Stimulated activated naive CD4-positive, alpha-beta T cell treated with Interleukin-2 at 50 U/mL for 16 hours (primary cell): Measurements from ENCODE around the gene SBF2.
"Not testable (repeated sequence)": the region's sequence is repeated elsewhere in the genome, so short reads cannot be mapped to it uniquely, and the experiment has no call there.

ENCODE experiments used
- DNase-seq: peaks from one replicate; lab custom pipeline; 2025; lab: John Stamatoyannopoulos, UW

SBF2 gene

GRCh38 chr11:10114593-10115404 lies 179.2 kb downstream of the SBF2 start:
- no peak for DNase-seq

GRCh38 chr11:10113852-10114251 lies 180.2 kb downstream of the SBF2 start:
- DNase-seq, result no peak

- DNase-seq, result no peak
Observed at GRCh38 chr11:10109806-10110205, 184.2 kb downstream of the SBF2 start.

- no peak for DNase-seq
Observed at GRCh38 chr11:10108915-10109680, 184.9 kb downstream of the SBF2 start.

- no peak for DNase-seq
Observed at GRCh38 chr11:10107497-10107896, 186.5 kb downstream of the SBF2 start.

GRCh38 chr11:10097615-10098014 lies 196.4 kb downstream of the SBF2 start:
- DNase-seq, result no peak

GRCh38 chr11:10096987-10097386 lies 197.0 kb downstream of the SBF2 start:
- DNase-seq, result no peak

- no peak for DNase-seq
Observed at GRCh38 chr11:10095412-10096208, 198.4 kb downstream of the SBF2 start.

- DNase-seq, result no peak
Observed at GRCh38 chr11:10092426-10092825, 201.6 kb downstream of the SBF2 start.

GRCh38 chr11:10091314-10092045 lies 202.5 kb downstream of the SBF2 start:
- no peak for DNase-seq

GRCh38 chr11:10087923-10088225 lies 206.1 kb downstream of the SBF2 start:
- not testable (repeated sequence) for DNase-seq

GRCh38 chr11:10087186-10087922 lies 206.7 kb downstream of the SBF2 start:
- DNase-seq, result no peak

- no peak for DNase-seq
Observed at GRCh38 chr11:10080138-10080537, 213.9 kb downstream of the SBF2 start.

- no peak for DNase-seq
Observed at GRCh38 chr11:10076458-10077141, 217.4 kb downstream of the SBF2 start.

- DNase-seq, result no peak
Observed at GRCh38 chr11:10075141-10075540, 218.9 kb downstream of the SBF2 start.

GRCh38 chr11:10072841-10073240 lies 221.2 kb downstream of the SBF2 start:
- DNase-seq, result no peak

- DNase-seq, result no peak
Observed at GRCh38 chr11:10072142-10072541, 221.9 kb downstream of the SBF2 start.

GRCh38 chr11:10067629-10068300 lies 226.3 kb downstream of the SBF2 start:
- no peak for DNase-seq

GRCh38 chr11:10066441-10066840 lies 227.6 kb downstream of the SBF2 start:
- DNase-seq, result no peak

GRCh38 chr11:10064828-10065227 lies 229.2 kb downstream of the SBF2 start:
- DNase-seq, result no peak
